Measurements from ENCODE around the gene KIRREL3.

DNA sequence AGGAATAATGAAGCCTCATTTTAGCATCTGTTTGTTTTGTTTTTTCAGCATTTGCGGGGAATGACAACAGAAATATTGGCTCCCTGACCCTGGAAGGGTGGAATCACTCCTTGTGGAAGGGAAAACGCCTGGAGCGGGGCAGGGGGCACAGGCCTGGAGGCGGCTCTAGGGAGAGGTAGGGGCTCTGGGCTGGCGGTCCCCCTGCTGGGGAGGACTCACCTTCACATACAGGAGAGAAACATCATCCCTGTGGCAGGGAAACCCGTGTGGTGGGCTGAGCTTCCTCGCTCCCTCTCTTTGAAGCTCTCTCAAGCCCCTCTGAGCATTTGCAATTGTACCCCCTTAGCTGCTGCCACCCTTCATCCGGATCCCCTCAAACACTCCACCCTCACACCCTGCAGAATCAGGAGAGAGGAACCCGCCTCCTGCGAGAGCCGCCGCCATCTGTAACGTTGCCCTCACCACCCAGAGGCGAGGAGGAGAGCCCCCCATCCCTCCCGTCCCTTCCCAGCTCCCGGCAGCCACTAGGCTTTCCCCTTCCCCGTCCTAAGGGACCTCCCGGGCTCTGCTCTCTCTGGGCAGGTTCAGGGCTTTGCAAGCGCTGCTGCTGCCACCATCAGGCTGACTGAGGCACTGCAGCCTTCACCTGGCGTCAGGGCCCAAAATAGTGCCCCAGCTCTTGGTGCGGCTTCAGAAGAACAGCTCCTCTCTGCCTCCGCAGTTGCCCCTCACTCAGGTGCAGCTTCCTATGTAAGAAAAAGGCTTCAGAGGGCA lies 10.4 kb downstream of the KIRREL3 start:
- TF ChIP-seq SUZ12 (IDR thresholded peaks at IDR 0.05; ENCODE audit: extremely low read depth, insufficient read depth, insufficient read length) (no peak), ZNF274 (IDR thresholded peaks at IDR 0.05; ENCODE audit: low read depth, low read length) (no peak), YY1 (IDR thresholded peaks at IDR 0.05; ENCODE audit: insufficient read depth, insufficient read length) (no peak)

Measured in NT2/D1 (cell line).